PC-3 (cell line): ENCODE data around the gene IGSF8. TPM values are rescaled to one million over a fixed set of nuclear protein-coding genes. Genes with fewer than 3 reads are reported as not detected.
"Not testable (repeated sequence)": the region's sequence is repeated elsewhere in the genome, so short reads cannot be mapped to it uniquely, and the experiment has no call there.

ENCODE experiments used
- ATAC-seq: fragments of 200-7000 bp; cut with Tn5 transposase; 2 replicates; pipeline ENCODE4 v1.9.1; 2020; ENCODE audit warnings: mild to moderate bottlenecking, moderate library complexity
- BruUV-seq: library from RNA; stranded (reverse); fragments of 400-500 nt; replicated peaks from 2 replicates; lab custom pipeline; 2021; lab: Mats Ljungman, UMichigan
- CTCF ChIA-PET: fragments of 300-600 bp; sonication (Branson Sonifier 250); formaldehyde crosslinking; loops from one replicate; lab custom pipeline; 2022; ENCODE audit warnings: antibody characterized with exemption; lab: Charles Lee
- POLR2A ChIA-PET: fragments of 300-600 bp; sonication (Branson Sonifier 250); formaldehyde crosslinking; loops from one replicate; lab custom pipeline; 2022; ENCODE audit warnings: antibody characterized with exemption; ENCODE audit not compliant: unreplicated experiment; lab: Charles Lee
- DNase-seq: peaks from one replicate; pipeline ENCODE4 v3.0.0-alpha.2; 2015
- H2AFZ ChIP-seq: fragments of 300-600 bp; sonication (generic); 2 replicates; pipeline ENCODE4 v1.6.0; 2016; ENCODE audit warnings: antibody characterized with exemption, low read length
- H3F3A ChIP-seq: fragments of 300-600 bp; sonication (generic); one replicate; pipeline ENCODE4 v1.6.0; 2017; ENCODE audit warnings: antibody characterized with exemption, low read length, control low read depth, mild to moderate bottlenecking; ENCODE audit not compliant: unreplicated experiment
- H3K27ac ChIP-seq: fragments of 300-600 bp; sonication (generic); 2 replicates; pipeline ENCODE4 v1.5.1; 2016; ENCODE audit warnings: mild to moderate bottlenecking, low read length
- H3K27me3 ChIP-seq: fragments of 300-600 bp; sonication (generic); 2 replicates; pipeline ENCODE4 v1.6.1; 2016; ENCODE audit warnings: low read length, mixed read lengths
- H3K36me3 ChIP-seq: fragments of 300-600 bp; sonication (generic); 2 replicates; pipeline ENCODE4 v1.6.1; 2016; ENCODE audit warnings: low read depth, mixed run types, low read length, mixed read lengths
- H3K4me1 ChIP-seq: fragments of 300-600 bp; sonication (generic); 2 replicates; pipeline ENCODE4 v1.5.1; 2016; ENCODE audit warnings: low read length; ENCODE audit not compliant: insufficient read depth
- H3K4me2 ChIP-seq: fragments of 300-600 bp; sonication (generic); 2 replicates; pipeline ENCODE4 v1.6.0; 2016; ENCODE audit warnings: low read length
- H3K4me3 ChIP-seq: fragments of 300-600 bp; sonication (generic); 2 replicates; pipeline ENCODE4 v1.5.1; 2016; ENCODE audit warnings: mild to moderate bottlenecking, low read length, mixed read lengths
- H3K79me2 ChIP-seq: fragments of 300-600 bp; sonication (generic); 2 replicates; pipeline ENCODE4 v1.6.1; 2017; ENCODE audit warnings: low read length, mixed read lengths
- H3K9ac ChIP-seq: fragments of 300-600 bp; sonication (generic); 2 replicates; pipeline ENCODE4 v1.6.0; 2016; ENCODE audit warnings: mild to moderate bottlenecking, low read length
- H3K9me2 ChIP-seq: fragments of 300-600 bp; sonication (generic); replicated peaks from 2 replicates; pipeline ENCODE4 v1.6.1; 2016; ENCODE audit warnings: mixed run types, low read length, mixed read lengths
- H3K9me3 ChIP-seq: fragments of 300-600 bp; sonication (generic); 2 replicates; pipeline ENCODE4 v1.6.1; 2016; ENCODE audit warnings: low read length, mixed read lengths
- H4K20me1 ChIP-seq: fragments of 300-600 bp; sonication (generic); 2 replicates; pipeline ENCODE4 v1.6.1; 2016; ENCODE audit warnings: low read length, mixed read lengths
- EZH2 ChIP-seq: fragments of 300-600 bp; sonication (generic); IDR thresholded peaks from one replicate; pipeline ENCODE4 v1.6.1; 2017; ENCODE audit warnings: antibody characterized with exemption, mild to moderate bottlenecking, low read length; ENCODE audit not compliant: unreplicated experiment
- EZH2phosphoT487 ChIP-seq: fragments of 300-600 bp; sonication (generic); IDR thresholded peaks from 2 replicates; pipeline ENCODE4 v1.6.1; 2018; ENCODE audit warnings: mild to moderate bottlenecking, antibody characterized with exemption, low read length, borderline replicate concordance
- intact Hi-C: fragments of 100-400 bp; cut with micrococcal nuclease; formaldehyde crosslinking; loops from 2 replicates; pipeline ENCODE4 v1.9.0; 2023
- total RNA-seq: library from RNA; depleted of rRNA; stranded (reverse); fragments of >200 nt; gene quantifications from 2 replicates; pipeline ENCODE4 v1.2.3, GENCODE V29; 2014
- TF ChIP-seq, protein P1 (sequence below): fragments of 300-600 bp; sonication (generic); conservative IDR thresholded peaks from 2 replicates; pipeline ENCODE4 v1.5.1; 2017; ENCODE audit warnings: antibody characterized with exemption, low read depth, mild to moderate bottlenecking, low read length

IGSF8 gene
- total RNA-seq, 1 experiment from 2014 or later = 37.1 TPM

DNA sequence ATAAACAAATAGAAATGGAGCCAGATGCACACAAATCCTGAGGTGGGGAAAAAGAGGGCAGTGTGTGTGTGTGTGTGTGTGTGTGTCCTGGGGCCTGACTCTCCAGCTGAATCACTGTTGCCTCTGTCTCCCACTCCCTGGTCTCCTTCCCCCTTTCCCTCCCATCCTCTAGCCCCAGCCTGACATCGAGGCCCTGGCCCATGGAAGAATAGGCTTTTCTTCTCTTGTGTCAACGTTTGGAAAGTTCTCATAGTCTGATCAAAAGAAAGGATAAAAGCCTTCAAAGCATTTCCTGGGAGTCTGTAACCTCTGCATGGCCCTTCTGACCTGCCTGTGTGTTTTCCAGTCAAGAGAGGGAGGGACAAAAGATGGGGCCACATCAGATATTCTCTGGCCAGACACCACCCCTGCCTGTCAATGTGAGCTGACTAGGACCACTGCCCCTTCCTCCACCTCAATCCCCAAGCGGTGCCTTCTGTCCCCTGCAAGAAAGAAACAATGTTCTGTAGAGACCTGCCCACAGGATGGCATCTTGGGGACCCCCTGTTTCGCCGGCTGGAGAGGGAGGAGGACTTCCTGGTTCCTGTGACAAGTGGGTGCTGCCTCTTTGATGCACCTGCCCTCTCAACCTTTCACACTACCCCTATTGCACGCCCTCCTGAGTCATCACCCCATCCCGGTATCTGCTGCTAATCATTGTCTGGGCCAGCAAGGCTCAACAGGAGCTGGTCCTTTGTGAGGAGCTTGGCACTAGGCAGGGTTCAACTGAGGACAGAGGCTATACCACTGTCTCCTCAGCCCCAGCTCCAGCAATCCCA is 44.7 kb downstream of the IGSF8 start:
- Histone ChIP-seq H3F3A (no peaks in the 10 kb centered on the region), H3K9ac (no peak overlapping the region), H3K9me3 (no peaks in the 10 kb centered on the region), H3K36me3 (no peaks in the 10 kb centered on the region), H3K9me2 (no peaks in the 10 kb centered on the region), H3K4me3 (no peak overlapping the region), H2AFZ (no peak overlapping the region), H3K79me2 (no peaks in the 10 kb centered on the region), H3K27me3 (peaks cover 65% of the 10 kb centered on the region), H4K20me1 (no peaks in the 10 kb centered on the region), H3K27ac (no peak overlapping the region), H3K4me1 (no peaks in the 10 kb centered on the region), H3K4me2 (no peak overlapping the region)
- ChIA-PET POLR2A (no interaction called here), CTCF (no interaction called here)
- TF ChIP-seq, protein P1, sequence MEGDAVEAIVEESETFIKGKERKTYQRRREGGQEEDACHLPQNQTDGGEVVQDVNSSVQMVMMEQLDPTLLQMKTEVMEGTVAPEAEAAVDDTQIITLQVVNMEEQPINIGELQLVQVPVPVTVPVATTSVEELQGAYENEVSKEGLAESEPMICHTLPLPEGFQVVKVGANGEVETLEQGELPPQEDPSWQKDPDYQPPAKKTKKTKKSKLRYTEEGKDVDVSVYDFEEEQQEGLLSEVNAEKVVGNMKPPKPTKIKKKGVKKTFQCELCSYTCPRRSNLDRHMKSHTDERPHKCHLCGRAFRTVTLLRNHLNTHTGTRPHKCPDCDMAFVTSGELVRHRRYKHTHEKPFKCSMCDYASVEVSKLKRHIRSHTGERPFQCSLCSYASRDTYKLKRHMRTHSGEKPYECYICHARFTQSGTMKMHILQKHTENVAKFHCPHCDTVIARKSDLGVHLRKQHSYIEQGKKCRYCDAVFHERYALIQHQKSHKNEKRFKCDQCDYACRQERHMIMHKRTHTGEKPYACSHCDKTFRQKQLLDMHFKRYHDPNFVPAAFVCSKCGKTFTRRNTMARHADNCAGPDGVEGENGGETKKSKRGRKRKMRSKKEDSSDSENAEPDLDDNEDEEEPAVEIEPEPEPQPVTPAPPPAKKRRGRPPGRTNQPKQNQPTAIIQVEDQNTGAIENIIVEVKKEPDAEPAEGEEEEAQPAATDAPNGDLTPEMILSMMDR = no peak
- TF ChIP-seq EZH2 = no peak
- no peak for TF ChIP-seq EZH2phosphoT487
- intact Hi-C loops = no loop called here
- ATAC-seq = no peak
- DNase-seq = no peak
- no TSS peak for BruUV-seq

DNA sequence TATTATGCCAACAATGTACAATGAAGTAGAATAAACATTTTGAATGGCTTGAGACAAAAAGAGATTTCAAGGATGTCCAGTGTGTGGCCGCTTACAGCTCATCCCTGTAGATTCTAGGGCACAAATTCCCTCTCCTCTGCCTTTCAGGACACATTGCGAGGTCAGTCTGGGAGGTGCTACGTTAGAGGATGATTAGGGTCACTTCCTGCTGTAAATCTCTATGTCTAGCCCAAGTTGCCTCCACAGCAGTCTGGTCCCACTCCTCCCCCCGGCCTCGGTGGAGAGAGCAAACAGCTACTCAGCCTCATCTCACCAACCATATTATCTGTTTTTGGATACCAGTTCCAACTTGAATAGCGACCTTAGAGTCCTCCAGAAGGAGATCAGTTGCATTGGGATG is 45.5 kb downstream of the IGSF8 start:
- POLR2A ChIA-PET = no interaction called here
- CTCF ChIA-PET = no interaction called here
- H4K20me1 ChIP-seq = no peaks in the 10 kb centered on the region
- H3K9ac ChIP-seq = no peak overlapping the region
- TF ChIP-seq EZH2 = no peak
- no peak for TF ChIP-seq EZH2phosphoT487
- TF ChIP-seq, protein P1 = no peak
- H3K4me1 ChIP-seq = no peaks in the 10 kb centered on the region
- H3K9me3 ChIP-seq = no peaks in the 10 kb centered on the region
- intact Hi-C loops = no loop called here
- peaks cover 73% of the 10 kb centered on the region for H3K27me3 ChIP-seq
- H3K27ac ChIP-seq = no peak overlapping the region
- H3K4me3 ChIP-seq = no peak overlapping the region
- no peaks in the 10 kb centered on the region for H3K9me2 ChIP-seq
- no peaks in the 10 kb centered on the region for H3K36me3 ChIP-seq
- no peaks in the 10 kb centered on the region for H3F3A ChIP-seq
- ATAC-seq (no peak), DNase-seq (no peak)
- no peak overlapping the region for H3K4me2 ChIP-seq
- no peaks in the 10 kb centered on the region for H3K79me2 ChIP-seq
- BruUV-seq = no TSS peak
- H2AFZ ChIP-seq = no peak overlapping the region

DNA sequence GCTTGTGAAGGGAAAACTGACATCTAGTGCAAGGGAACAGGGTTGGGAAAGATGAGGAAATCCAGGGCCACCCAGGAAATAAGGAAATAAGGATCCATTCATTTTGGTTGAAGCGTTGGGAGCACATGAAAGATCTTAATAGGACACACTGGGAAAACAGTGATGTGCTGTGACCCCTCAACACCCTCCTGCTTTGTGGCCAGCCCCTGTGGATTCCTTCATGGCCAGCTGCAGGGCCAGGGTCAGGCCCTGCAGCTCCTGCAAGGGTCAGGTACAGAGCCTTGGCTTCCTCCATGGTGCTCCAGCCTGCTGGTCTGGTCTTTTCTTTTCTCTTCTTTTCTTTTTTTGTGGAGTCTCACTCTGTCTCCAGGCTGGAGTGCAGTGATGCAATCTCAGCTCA is 47.8 kb downstream of the IGSF8 start:
- no peaks in the 10 kb centered on the region for H3K9me2 ChIP-seq
- ChIA-PET POLR2A (no interaction called here), CTCF (interaction anchor here (0.8 kb wide), 1 partner anchor 543 kb away, joined by 4 read pairs; no protein-coding TSS in a partner anchor)
- H3K9me3 ChIP-seq = no peaks in the 10 kb centered on the region
- H3K36me3 ChIP-seq = no peaks in the 10 kb centered on the region
- no peak overlapping the region for H2AFZ ChIP-seq
- H3F3A ChIP-seq = no peaks in the 10 kb centered on the region
- TF ChIP-seq EZH2 (no peak), EZH2phosphoT487 (no peak)
- TF ChIP-seq, protein P1 = no peak
- no peak overlapping the region for H3K27ac ChIP-seq
- peaks cover 69% of the 10 kb centered on the region for H3K27me3 ChIP-seq
- H3K79me2 ChIP-seq = no peaks in the 10 kb centered on the region
- no peak overlapping the region for H3K9ac ChIP-seq
- BruUV-seq = no TSS peak
- H3K4me1 ChIP-seq = no peaks in the 10 kb centered on the region
- DNase-seq = no peak
- intact Hi-C loops = no loop called here
- no peaks in the 10 kb centered on the region for H4K20me1 ChIP-seq
- no peak for ATAC-seq
- no peak overlapping the region for H3K4me2 ChIP-seq
- no peak overlapping the region for H3K4me3 ChIP-seq

DNA sequence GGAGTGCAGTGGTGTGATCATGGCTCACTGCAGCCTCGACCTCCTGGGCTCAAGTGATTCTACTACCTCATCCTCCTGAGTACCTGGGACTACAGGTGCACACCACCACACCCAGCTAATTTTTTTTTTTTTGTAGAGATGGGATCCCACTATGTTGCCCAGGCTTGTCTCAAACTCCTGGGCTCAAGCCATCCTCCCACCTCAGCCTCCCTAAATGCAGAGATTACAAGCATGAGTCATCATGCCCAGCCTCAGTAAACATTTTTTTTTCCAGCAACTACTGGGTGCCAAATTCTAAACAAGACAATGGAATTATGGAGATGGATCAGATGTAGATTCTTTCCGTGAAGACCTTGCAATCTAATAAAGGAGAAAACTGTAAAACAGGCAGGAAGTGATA is 48.2 kb downstream of the IGSF8 start:
- intact Hi-C loops, H3K9me3 ChIP-seq, POLR2A ChIA-PET, H4K20me1 ChIP-seq, BruUV-seq, H3K4me3 ChIP-seq, H3K36me3 ChIP-seq, H3K4me1 ChIP-seq, H3K4me2 ChIP-seq, H3K9me2 ChIP-seq, H3K9ac ChIP-seq, H3F3A ChIP-seq, H3K79me2 ChIP-seq, H3K27ac ChIP-seq, ATAC-seq, H2AFZ ChIP-seq: not testable (repeated sequence)
- peak; percentile 37 for DNase-seq
- H3K27me3 ChIP-seq = peaks cover 66% of the 10 kb centered on the region
- CTCF ChIA-PET = interaction anchor here (0.6 to 0.8 kb wide), 2 partner anchors 42 to 542 kb away, joined by 4 read pairs; no protein-coding TSS in a partner anchor
